ENCODE results near the gene TRPM3.

GRCh38 chr9:70935856-70936255, 185.6 kb downstream of the TRPM3 start:
- TF ChIP-seq CTCF (IDR thresholded peaks at IDR 0.05) (no peak), POLR2AphosphoS5 (IDR thresholded peaks at IDR 0.05; ENCODE audit: insufficient read depth in 1 of 2, low read depth in 1 of 2) (no peak), POLR2A (IDR thresholded peaks at IDR 0.05) (no peak)

Data from vagina (tissue), 2 donors.